Activated CD4-positive, alpha-beta T cell treated with anti-CD3 and anti-CD28 coated beads, Interleukin-10, Interleukin-2, amounts not matched to agents 100 ng/mL and 50 ng/mL, durations not matched to agents 16 hours and 8 hours (primary cell): ENCODE results near the gene KTN1.

Source experiments
- DNase-seq: peaks from one replicate; pipeline ENCODE4 v3.0.0-alpha.2; 2020

The KTN1 gene

DNA sequence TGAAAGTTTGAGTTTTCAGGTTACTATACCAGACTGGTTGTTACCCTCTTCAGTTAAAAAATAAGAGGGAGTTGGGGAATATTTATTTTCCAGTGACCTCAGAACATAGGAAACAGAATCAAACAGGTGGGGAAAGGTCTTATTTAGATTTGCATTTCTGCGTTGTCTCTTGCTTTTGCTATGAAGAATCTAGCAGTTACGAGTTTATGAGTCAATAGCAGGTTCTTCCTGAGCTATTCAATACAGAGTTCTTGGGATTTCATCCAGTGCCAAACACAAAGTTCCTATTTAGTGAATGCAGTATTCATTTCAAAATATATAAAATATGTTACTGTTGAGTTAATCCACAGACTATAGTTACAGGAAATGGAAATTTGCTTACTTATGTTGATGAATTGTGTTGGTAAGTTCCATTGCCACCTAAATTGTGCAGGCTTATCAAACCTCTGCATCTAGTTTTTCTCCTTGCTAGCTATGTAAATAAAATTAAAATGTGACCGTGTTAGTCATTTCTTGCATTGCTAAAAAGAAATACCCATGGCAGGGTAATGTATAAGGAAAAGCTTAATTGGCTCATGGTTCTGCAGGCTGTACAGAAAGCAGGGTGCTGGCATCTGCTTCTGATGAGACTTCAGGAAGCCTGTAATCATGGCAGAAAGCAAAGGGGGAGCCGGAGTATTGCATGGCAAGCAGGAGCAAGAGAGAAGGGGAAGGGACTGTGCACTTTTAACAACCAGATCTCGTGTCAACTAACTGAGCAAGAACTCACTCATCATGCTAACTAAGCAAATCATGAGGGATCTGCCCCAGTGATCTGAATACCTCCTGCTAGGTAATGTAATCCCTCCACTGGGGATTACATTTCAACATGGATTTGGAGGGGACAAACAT lies 110.2 kb downstream of the KTN1 start:
- DNase-seq, result no peak

DNA sequence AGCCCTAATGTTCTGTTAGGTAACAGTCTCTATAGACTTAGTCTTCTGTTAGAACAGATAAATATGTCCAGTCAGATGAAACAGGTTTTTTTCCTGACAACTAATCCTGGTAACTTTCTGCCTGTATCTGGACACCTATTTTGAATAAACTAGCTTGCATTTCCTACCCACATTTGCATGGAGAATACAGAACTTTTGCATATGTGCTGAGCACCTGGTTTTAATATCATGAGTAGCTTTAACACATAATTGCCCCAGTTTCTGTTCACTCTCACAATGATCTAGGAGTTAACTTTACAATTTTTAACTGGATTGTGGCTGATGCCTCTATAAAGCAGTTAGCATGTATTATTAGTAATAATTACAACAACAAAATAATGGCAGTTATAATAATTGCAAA lies 111.7 kb downstream of the KTN1 start:
- DNase-seq, result no peak

DNA sequence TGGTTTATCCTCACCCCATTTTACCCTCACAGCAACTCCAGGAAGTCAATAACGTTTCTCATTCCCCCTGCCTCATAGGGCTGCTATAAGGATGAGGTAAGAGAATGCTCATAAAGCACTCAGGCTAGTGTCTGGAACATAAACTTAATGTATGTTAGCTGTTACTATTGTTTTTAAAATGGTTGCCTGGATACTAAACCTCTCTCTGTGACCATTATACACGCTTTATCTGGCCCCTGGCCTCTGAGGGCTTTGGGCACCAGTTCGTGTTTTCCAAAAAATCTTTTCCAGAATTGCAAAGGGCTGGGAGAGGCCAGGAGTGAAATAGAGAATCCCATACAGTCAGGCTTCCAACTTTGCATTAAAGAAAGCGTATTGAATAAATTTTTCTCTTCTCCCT lies 113.9 kb downstream of the KTN1 start:
- DNase-seq, result no peak

DNA sequence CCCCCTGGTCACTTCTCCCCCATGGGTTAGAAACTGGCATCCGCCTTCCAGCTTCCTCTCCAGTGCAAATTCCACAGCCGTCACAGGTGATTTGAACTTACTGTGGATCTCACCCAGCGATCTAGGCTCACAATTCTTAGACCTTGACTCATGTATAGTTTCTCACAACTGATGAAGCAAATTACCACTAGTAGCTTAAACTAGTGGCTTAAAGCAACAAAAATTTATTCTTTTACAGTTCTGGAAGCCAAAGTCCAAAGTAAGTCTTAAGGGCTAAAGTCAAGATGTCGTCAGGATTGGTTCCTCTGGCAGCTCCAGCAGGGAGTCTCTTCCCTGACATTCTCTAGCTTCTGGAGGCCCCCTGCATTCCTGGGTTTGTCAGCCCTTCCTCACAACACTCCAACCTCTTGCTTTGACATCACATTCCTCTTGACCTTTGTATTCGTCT lies 117.4 kb downstream of the KTN1 start:
- no peak for DNase-seq

DNA sequence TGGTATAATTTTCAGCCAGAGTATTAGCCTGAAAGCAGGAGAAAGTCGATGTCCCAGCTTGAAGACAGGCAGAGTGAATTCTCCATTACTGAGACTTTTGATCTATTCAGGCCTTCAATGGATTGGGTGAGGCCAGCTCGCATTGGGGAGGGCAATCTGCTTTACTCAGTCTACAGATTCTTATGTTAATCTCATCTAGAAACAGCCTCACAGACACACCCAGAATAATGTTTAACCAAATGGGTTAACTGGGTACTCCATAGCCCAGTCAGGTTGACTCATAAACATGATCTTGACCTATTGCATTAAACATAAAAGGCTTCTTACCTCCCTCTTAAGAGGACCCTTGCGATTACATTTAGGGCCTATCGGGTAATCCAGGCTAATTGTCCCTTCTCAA lies 118.0 kb downstream of the KTN1 start:
- no peak for DNase-seq

DNA sequence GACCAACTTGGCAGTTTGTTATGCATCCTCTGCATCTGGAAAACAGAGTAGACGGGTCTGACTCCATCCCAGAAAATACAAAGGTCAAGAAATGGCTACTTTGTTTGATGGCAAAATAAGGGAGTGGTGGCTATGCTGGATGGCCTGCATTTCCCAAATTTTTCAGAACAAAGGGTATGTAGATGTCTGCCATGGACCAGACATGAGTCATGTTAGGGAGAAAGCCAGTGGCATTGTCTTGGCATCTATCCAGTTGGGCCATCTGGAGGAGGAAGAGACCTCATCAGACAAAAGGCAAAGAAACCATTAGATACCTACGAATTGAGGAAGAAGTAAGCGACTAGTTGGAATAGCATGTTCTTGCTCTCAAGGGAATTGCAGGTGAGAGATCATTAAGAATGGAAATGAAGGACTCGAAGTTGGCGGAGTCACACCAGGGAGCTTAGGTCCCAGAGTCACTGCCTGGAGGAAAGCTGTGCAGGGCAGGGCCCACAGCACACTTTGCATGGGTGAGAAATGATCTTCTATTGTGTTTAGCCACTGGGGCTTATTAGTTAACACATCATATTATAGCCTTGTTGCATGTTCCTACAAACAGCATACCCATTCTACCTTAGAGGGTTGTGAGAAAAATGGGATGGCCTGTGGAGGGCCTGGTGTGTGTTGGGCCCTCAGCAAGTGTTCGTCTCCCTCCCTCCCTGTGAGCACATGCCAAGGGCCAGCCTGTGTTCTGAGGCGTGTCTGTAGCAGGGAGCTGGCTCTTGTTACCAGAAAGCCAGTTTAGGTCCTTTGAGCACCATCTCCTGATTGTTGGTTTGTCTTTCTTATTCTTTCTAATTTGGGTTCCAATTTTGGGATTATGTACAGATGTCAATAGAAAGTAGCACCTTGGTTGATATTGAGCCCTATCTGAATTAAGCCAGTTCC lies 119.4 kb downstream of the KTN1 start:
- no peak for DNase-seq

DNA sequence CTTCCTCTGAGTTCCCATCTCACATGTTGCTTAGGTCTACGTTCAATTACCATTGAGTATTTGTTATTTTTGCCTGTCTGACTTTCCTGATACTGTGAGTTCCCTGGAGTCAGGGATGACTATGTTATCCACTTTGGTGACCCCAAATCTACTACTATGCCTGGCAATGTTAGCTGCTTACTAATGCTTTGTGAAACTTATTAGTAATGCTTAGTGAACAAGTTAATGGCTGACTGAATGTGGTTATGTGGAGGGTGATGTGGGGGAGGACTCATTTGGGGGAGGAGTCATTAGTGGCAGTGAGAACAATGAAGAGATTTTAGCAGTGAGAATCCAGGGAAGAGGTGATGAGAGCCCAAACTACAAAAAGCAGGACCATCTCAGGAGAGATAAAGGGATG lies 121.6 kb downstream of the KTN1 start:
- peak; percentile 14 for DNase-seq

DNA sequence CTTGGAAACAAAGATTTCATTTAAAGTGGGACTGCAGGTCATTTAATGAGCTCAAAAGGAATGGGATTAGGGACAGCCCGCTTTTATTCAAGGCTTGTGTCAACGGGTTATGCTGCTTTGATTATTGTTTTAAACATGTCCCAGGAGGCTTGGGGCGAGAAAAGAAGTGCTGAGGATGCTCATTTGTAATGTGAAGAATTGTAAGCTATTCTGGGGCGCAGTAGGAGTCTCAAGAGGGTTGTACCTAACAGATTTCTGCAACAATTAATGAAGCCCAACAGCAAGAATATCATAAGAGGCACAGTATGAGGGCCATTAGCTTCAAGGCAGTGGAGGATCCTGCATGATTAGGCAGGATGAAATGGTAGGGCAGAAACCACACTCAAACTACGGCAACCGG lies 122.5 kb downstream of the KTN1 start:
- DNase-seq, result no peak

DNA sequence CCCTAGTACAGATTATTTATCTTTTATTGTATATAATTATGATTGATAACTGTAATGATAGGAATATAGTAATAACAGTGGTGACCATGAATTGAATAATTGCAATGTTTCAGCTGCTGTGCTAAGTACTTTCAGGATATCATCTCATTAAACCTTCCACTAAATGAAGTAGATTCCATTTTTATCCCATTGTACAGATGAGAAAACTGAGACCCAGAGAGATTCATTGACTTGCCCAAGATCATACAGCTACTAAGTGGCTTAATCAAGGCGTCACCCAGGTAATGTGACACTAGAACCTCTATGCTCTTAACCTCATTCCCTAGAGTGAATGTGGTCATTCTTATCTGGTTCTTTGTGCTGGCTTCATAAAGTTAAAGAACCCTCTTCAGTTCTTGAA lies 124.6 kb downstream of the KTN1 start:
- no peak for DNase-seq

DNA sequence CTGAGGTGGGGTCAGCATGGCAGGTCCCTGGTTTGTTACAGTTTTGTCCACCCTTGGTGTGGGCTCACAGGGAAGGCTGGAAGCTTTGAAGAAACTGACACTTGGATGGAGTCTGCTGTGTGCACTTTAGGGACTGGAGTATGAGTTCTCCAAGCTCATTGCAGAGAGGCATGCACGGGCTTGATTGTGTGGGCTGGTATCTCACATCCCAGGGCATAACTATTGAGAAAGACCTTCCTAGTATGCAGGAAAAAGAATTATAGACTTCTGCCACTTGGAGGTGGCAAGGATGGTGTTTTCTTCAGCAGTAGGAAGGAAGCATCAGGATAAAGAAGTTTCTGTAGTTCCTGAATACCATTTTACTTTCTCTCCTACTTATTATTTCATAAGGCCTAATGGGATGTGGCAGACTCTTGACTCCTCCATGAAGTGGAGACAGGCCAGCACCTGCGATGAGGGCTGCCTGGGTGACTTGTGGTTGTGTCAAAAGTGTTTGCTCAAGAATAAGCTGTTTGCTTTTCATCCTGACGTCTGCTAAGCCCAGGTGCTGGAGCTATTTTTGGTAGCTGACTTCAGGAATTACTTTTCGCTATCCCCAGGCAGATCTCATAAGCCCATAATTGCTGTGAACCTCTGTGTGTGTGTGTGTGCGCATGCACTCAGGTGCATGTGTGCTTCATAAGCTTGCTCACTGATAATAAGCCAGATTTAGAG lies 125.8 kb downstream of the KTN1 start:
- DNase-seq, result no peak

DNA sequence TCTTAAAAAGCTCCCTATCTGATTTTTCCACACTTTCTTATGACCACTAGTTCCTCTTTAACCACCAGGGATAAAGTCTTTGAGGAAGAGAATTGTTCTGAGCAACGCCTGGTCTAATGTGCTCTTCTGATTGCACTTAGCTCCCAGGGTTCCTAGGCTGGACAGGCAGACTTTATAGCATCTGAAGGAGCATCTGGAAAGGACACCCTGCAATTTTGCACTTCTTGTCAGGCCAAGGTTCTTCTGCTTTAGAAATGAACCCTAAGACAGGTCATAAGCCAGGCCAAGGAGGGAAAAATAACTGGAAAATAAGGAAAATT lies 126.3 kb downstream of the KTN1 start:
- no peak for DNase-seq

DNA sequence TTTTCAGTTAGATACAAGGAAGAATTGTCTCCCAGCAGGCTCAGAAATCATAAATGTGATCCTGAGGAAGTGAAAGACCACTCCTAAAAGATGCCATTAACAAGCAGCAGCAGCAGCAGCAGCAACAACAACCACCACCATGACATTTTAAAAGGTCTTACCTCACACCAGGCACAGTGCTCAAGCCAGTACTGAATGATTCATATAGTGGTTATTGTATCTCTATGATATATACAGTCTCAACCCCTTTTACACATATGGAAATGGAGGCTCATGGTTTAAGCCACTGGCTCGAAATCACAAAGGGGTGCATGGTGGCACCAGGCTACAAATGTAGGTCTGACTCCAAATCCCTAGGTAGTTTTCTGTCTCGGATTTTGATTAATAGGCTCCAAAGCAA lies 126.9 kb downstream of the KTN1 start:
- peak; percentile 2 for DNase-seq

DNA sequence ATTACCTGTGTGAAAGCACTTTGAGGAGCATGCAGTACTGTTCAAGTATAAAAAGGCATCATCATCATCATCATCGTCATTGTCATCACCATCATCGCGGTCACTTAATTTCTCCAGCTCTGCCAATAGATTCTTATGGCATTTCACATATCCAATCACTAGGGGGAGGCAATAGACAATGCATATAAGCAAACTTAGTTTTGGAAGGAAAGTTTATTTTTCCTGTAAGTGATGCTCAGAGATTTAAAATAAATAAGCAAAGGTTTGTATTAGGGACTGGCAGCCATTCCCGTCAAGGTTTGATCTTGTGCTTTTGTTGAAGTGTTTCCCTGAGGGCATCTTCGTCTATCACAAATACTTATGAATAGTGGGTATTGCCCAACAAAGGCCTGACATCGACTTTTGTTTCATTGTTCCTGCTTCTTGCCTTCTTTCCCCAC lies 127.4 kb downstream of the KTN1 start:
- DNase-seq, result peak; percentile 7

DNA sequence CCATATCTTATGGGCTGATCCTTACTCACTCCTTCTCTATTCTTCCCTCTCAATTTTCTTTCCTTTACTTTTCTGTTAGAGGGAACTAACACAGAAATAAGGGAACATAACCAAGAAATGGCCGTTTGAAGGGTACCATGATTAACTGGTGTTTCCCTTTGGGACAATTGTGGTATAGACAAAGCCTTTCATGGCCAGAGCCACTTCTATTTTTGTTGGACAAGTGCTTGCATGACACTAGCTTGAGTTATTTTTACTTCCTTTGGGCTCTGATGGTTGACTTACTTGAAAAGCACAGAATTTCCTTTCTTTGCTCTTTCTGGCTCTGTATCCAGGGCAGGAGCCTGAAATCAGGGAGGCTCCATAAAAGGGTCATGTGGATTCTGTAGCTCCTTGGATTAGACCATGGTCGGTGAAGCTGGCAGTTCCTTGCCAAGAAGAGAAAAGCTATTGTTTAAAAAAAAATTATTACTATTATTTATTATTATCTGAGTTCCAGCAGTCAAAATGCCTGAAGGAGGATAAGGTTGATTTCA lies 130.6 kb downstream of the KTN1 start:
- DNase-seq, result no peak

DNA sequence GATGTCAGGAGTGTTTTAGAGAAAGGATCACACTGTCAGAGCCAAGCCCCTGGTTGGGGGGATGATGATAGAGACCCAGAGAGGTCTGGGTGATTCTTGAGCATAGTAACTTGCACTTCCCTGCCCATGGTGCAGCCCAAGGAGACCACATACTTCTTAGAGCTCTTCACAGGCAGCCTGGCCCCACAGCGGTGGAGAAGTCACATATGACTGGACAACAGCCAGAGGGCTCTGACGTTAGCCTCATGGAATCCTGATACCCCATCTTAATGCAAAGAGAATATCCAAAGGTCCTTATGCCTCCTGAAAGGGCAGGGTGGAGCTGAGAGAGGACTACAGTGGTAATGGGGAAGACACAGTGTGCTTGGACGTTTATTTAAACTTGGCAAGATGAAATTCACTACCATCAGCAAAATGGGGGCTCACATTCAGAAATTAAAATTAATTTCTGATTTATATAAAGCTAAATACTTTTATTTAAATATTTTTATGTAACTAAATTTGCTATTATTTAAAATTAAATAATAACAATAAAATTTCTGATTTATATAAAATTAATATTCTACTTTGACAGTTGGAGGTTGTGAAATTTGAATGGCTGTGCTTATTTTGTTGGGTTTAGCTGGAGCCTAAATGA lies 131.3 kb downstream of the KTN1 start:
- no peak for DNase-seq

DNA sequence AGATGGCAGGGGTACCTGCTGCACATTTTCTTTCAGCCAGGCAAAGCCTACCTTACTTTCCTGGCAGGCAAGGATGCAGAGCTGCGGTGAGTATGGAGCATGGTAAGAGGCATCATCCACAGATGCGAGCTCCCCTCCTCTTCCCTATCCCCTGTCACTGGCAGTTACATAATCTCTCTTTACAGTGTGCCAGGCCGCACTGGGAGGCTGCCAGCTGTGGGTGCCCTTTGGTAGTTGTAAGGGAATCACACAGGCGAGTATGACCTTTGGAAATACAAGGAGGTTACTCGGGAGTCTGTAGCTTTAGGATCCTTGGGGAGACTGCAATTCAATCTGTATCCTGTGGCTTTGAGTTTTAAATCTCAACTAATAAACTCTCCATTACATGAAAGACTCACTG lies 132.5 kb downstream of the KTN1 start:
- no peak for DNase-seq

DNA sequence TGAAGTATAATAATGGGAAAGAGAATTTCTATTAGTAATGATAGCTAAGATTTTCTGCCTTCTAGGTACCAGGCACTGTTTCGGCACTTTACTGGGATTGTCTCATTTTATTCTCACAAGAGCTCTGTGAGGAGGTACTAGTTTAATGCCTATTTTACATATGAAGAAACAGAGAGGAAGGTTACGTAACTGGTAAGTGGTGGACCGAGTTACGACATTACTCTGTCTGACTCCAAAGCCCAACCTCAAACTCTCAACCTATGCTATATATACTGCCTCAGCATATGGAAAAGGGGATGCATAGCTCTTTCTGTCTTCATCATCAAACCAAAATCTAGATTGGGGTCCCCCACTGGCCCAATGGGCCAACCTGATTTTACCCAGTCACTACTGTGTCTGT lies 133.5 kb downstream of the KTN1 start:
- no peak for DNase-seq

DNA sequence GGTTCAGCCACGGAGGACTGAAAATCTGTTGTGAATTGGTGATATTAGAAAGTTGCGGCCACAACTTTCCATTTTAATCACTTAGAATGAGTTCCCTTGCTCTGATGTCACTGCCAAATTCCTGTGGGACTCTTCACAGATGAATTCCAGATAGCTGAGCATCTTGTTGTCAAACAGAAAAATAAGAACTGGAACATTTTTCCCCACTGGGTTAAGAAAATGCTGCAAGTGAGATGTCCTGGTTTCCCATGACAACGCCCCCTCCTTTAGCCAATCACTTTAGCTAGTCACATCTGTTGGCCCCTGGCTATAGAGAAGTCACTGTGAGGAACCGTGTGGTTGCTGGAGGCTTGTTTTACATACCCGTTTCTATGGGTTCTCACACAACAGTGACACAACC lies 135.9 kb downstream of the KTN1 start:
- DNase-seq, result no peak

DNA sequence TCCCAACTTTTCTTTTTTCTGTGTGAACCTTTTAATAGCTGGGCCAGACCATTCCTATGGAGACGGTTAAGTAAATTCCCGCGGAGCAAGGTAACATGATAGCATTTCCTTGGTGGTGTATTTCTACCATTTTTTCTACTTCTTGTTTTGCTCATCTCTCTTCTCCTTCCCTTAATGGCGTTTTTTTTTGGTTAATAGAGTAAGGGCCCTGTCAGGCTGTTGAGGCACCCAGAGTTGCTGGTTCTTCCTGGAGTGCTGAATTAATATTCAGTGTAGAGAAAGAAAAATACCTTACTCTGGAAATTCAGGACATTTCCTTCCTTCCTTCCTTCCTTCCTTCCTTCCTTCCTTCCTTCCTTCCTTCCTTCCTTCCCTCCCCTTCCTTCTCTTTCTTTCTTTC lies 137.6 kb downstream of the KTN1 start:
- DNase-seq, result no peak

DNA sequence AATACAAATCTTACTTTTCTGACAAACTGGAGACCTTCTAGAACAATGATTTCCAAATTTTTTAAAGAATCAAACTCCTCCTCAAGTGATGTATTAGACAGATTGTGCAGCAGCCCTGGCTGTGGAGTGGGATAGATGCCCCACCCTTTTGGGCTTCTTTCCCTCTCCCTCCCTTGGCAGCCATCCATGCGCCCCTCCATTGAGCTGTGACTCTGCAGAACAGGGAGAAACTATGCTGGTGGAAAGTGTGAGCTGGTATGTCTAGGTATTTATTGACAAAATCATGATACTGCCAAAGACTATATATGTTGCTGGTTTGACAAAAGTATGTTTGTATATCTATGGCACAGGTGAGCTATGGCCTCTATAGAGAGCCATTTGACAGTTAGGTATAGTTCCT lies 138.5 kb downstream of the KTN1 start:
- no peak for DNase-seq

DNA sequence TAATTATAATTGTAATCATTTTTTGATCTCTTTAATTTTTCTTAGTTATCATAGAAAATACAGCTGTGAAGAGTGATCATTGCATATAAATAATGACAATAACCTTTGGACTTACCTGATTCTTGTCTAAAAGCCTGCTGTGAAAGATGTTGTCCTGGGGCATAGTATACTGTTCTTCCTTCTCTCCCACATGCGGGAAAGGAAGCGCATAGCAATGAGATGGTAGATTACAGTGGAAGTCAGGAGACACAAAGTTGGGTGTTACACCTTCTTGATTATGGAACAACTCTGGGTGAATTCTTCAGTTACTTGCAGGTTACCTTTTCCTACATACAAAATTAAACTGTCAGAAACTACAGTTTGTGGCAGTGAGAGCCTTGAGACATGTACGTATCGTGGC lies 140.8 kb downstream of the KTN1 start:
- DNase-seq, result no peak

DNA sequence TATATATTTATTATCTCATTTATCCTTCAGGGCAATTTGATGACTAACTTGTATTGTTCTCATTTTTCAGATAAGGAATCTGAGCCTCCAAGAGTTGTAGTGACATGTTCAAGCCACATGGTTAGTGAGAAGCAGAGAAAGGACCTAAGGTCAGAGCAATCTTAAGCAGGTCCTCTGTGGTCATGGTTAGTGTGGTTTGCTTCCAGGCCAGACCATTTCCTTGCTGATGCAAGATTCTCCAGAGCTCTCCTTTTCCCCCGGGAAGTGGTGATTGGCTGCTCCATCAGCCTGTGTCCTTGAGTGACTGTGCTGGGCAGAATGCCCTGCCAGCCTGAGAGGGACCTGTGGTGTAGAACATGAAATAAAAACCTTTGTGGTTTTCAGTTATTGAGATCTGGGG lies 141.3 kb downstream of the KTN1 start:
- no peak for DNase-seq

DNA sequence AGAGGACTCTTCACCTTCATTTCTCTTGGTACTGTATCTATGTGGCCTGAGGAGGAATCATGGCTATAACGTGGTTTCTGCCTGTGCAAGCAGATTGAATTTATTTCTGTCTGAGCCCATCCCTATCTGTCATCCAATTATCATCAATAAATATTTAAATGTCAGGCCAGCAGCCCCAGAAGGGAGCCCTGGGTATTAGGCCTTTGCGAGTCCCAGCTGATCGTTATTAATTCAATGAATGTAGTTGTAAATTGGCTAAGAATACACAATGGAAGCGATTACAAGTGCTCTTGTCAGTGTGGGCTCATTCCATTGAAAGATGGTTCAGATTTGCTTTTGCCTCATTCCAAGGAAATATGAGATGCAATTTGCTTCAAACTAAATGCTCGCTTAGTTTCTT lies 142.0 kb downstream of the KTN1 start:
- no peak for DNase-seq
